ENCODE measurements around the gene NOP10. TPM values are rescaled to one million over a fixed set of nuclear protein-coding genes. Genes with fewer than 3 reads are reported as not detected.

Gene NOP10
- total and polyA plus RNA-seq, 2 donors (not counting 1 experiment from before 2014, with no cell fraction given), result 189 to 277 TPM

DNA sequence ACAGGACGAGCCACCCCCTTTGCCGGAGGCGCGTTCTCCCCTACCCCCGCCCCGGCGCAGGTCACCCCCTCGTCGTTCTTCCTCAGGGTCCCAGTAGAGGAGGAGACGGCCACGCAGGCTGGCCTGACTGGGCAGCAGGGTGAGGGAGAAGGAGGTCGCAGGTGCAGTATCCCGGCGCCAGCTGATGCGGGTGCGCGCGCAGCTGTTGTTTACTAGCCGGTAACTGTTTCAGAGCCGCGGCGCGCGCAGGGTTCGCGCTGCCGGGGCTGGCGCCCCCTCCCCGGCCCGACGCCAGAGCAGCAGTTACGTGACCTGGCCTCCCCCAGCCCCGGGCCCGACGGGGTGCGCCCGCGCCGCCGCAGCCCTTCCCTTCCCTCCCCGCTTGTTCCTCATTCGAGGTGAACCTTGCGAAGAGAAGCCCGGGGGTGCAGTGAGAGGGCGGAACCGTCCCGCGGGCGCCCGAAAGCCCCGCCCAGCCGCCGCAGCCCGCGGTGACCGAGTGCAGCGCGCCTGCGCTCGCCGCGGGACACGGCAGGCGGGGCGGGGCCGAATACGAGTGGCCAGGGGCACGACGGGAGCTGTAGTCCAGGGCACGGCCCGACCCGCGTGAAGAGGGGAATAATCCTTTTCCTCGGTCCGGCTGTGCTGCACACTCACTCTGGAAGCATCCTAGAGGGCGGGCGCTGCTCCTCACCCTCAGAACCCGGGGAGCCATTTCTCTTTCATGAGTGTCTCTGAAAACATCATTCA is 5.2 kb downstream of the NOP10 start, which contains the start of gene SLC12A6:
TSS of gene SLC12A6 (minus strand) at position 225 of the 750 bp plus-strand sequence. CDS start 1,101 bp downstream, outside the sequence.
- Histone ChIP-seq H3K27me3 (ENCODE audit: control insufficient read depth, insufficient read depth, low read length) (no peaks in the 10 kb centered on the region), H3K4me3 (replicated peaks in 1 of 4; ENCODE audit: control extremely low read depth in 1 of 4, insufficient read depth in 1 of 4, low read depth in 3 of 4, low read length in 4 of 4) (peak within 1 kb of the TSS; percentile 77 to 88 (median 86)), H3K9me3 (ENCODE audit: control insufficient read depth, insufficient read depth, low read depth, low read length) (no peaks in the 10 kb centered on the region), H4K20me1 (ENCODE audit: control insufficient read depth, extremely low read depth, insufficient read depth, low read length) (no peaks in the 10 kb centered on the region), H3K4me2 (ENCODE audit: extremely low read depth, insufficient read depth, low read length) (peak within 1 kb of the TSS; percentile 92), H3K36me3 (ENCODE audit: control insufficient read depth, insufficient read depth, low read length) (no peaks in the 10 kb centered on the region), H3K27ac (ENCODE audit: insufficient read depth, low read length) (peak within 1 kb of the TSS; percentile 58), H2AFZ (ENCODE audit: low read length) (peak within 1 kb of the TSS; percentile 94), H3K9ac (ENCODE audit: insufficient read depth, low read length) (peak within 1 kb of the TSS; percentile 77), H3K4me1 (ENCODE audit: control insufficient read depth, extremely low read depth, insufficient read depth, low read length) (peaks cover 7% of the 10 kb centered on the region), H3K79me2 (ENCODE audit: control insufficient read depth, insufficient read depth, low read length) (peaks cover 17% of the 10 kb centered on the region)
- TF ChIP-seq EZH2 (IDR thresholded peaks at IDR 0.05; ENCODE audit: low read length, missing control alignments), result no peak
- no peak for TF ChIP-seq CTCF (conservative IDR thresholded peaks at IDR 0.05 in 1 of 2, IDR thresholded peaks at IDR 0.05 in 1 of 2; ENCODE audit: low read depth in 1 of 2, low read length in 2 of 2)
- peak; percentile 89 to 92 for DNase-seq (ENCODE audit: low read depth in 2 of 2)

GRCh38 chr15:34336991-34337556 is 5.9 kb downstream of the NOP10 start:
- peak overlapping the region; percentile 77 to 88 (median 86) for H3K4me3 ChIP-seq (replicated peaks in 1 of 4; ENCODE audit: control extremely low read depth in 1 of 4, insufficient read depth in 1 of 4, low read depth in 3 of 4, low read length in 4 of 4)
- TF ChIP-seq EZH2 (IDR thresholded peaks at IDR 0.05; ENCODE audit: low read length, missing control alignments) (no peak), CTCF (conservative IDR thresholded peaks at IDR 0.05 in 1 of 2, IDR thresholded peaks at IDR 0.05 in 1 of 2; ENCODE audit: low read depth in 1 of 2, low read length in 2 of 2) (no peak)
- no peaks in the 10 kb centered on the region for H4K20me1 ChIP-seq (ENCODE audit: control insufficient read depth, extremely low read depth, insufficient read depth, low read length)
- peak overlapping the region; percentile 52 for H3K27ac ChIP-seq (ENCODE audit: insufficient read depth, low read length)
- H3K9ac ChIP-seq (ENCODE audit: insufficient read depth, low read length), result peak overlapping the region; percentile 77
- DNase-seq (ENCODE audit: low read depth in 2 of 2), result no peak
- no peaks in the 10 kb centered on the region for H3K9me3 ChIP-seq (ENCODE audit: control insufficient read depth, insufficient read depth, low read depth, low read length)
- peaks cover 7% of the 10 kb centered on the region for H3K4me1 ChIP-seq (ENCODE audit: control insufficient read depth, extremely low read depth, insufficient read depth, low read length)
- H3K27me3 ChIP-seq (ENCODE audit: control insufficient read depth, insufficient read depth, low read length), result no peaks in the 10 kb centered on the region
- peak overlapping the region; percentile 94 for H2AFZ ChIP-seq (ENCODE audit: low read length)
- peaks cover 10% of the 10 kb centered on the region for H3K79me2 ChIP-seq (ENCODE audit: control insufficient read depth, insufficient read depth, low read length)
- H3K4me2 ChIP-seq (ENCODE audit: extremely low read depth, insufficient read depth, low read length), result peak overlapping the region; percentile 92
- H3K36me3 ChIP-seq (ENCODE audit: control insufficient read depth, insufficient read depth, low read length), result no peaks in the 10 kb centered on the region

DNA sequence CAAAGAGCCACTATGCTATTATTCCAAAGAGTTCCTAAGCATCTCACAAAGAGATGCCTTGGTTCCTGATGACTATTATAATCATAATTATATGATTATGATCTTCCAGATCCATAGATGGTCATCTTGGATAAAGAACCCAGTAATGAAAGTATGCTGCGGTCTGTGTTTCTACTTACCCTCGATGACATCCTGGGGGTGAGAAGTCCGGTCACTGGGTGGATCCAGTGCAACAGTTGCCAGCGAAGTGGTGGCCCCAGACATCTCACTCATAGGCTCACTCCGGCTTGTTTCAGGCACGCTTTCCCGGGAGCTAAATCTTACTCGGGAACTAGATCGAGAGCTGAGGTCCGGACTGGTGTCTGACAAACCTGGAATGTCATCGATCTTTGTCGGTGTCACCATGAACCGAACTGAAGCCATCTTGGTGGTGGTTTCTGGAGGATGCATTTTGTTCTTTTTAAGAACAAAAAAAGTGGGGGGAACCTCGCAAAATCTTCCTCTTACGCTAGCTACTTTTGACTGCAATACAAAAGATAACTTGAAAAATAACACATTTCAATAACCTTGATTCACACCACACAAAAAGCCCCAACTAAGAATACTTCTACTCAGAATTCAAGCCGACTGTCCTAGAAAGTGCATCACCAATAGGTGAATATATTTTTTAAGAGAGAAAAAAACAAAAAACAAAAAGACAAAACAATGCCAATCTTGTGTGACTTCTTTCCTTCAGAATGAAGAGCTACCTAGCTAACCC is 6.5 kb downstream of the NOP10 start:
- Histone ChIP-seq H3K9ac (ENCODE audit: insufficient read depth, low read length) (no peak overlapping the region), H3K9me3 (ENCODE audit: control insufficient read depth, insufficient read depth, low read depth, low read length) (no peaks in the 10 kb centered on the region), H3K27ac (ENCODE audit: insufficient read depth, low read length) (no peak overlapping the region), H3K4me2 (ENCODE audit: extremely low read depth, insufficient read depth, low read length) (peak overlapping the region; percentile 92), H3K36me3 (ENCODE audit: control insufficient read depth, insufficient read depth, low read length) (no peaks in the 10 kb centered on the region), H2AFZ (ENCODE audit: low read length) (no peak overlapping the region), H3K4me3 (replicated peaks in 1 of 4; ENCODE audit: control extremely low read depth in 1 of 4, insufficient read depth in 1 of 4, low read depth in 3 of 4, low read length in 4 of 4) (peak overlapping the region in 3 of 4 experiments; percentile 77 to 86 (median 86)), H3K79me2 (ENCODE audit: control insufficient read depth, insufficient read depth, low read length) (peaks cover 5% of the 10 kb centered on the region), H3K4me1 (ENCODE audit: control insufficient read depth, extremely low read depth, insufficient read depth, low read length) (peaks cover 7% of the 10 kb centered on the region), H3K27me3 (ENCODE audit: control insufficient read depth, insufficient read depth, low read length) (no peaks in the 10 kb centered on the region), H4K20me1 (ENCODE audit: control insufficient read depth, extremely low read depth, insufficient read depth, low read length) (no peaks in the 10 kb centered on the region)
- DNase-seq (ENCODE audit: low read depth in 2 of 2), result no peak
- TF ChIP-seq CTCF (conservative IDR thresholded peaks at IDR 0.05 in 1 of 2, IDR thresholded peaks at IDR 0.05 in 1 of 2; ENCODE audit: low read depth in 1 of 2, low read length in 2 of 2) (no peak), EZH2 (IDR thresholded peaks at IDR 0.05; ENCODE audit: low read length, missing control alignments) (no peak)

Data from fibroblast of lung (primary cell).